CD14-positive monocyte (primary cell): ENCODE results near the gene KAZN. TPM values are rescaled to one million over a fixed set of nuclear protein-coding genes. Genes with fewer than 3 reads are reported as not detected.

Experiments used
- DNase-seq, 3 donors: peaks; one replicate each; pipeline ENCODE4 v3.0.0-alpha.2; 2011 to 2022
- H2AFZ ChIP-seq: 2 replicates; pipeline ENCODE4 v1.6.0; 2012; ENCODE audit warnings: mild to moderate bottlenecking, low read depth, low read length, inconsistent platforms; ENCODE audit not compliant: insufficient read depth, poor library complexity, severe bottlenecking
- H3K27ac ChIP-seq, 2 donors: 1 replicate in 1 of 2; 2 replicates in 1 of 2; pipeline ENCODE4 v1.5.1; 2012 to 2013; ENCODE audit warnings: low read length in 2 of 2, control low read depth in 1 of 2, inconsistent platforms in 1 of 2, low read depth in 1 of 2, mild to moderate bottlenecking in 1 of 2
- H3K27me3 ChIP-seq, 2 donors: one replicate each; pipeline versions ENCODE4 v1.6.0 to v1.6.1; 2011 to 2013; ENCODE audit warnings: low read length in 2 of 2; ENCODE audit not compliant: control insufficient read depth in 2 of 2, insufficient read depth in 2 of 2
- H3K36me3 ChIP-seq, 2 donors: replicated peaks in 1 of 2; 1 replicate in 1 of 2; 2 replicates in 1 of 2; pipeline versions ENCODE4 v1.5.1 to v1.6.1; 2012 to 2013; ENCODE audit warnings: low read length in 2 of 2, control low read depth in 1 of 2, inconsistent platforms in 1 of 2, mild to moderate bottlenecking in 1 of 2; ENCODE audit not compliant: insufficient read depth in 2 of 2, control insufficient read depth in 1 of 2
- H3K4me1 ChIP-seq, 2 donors: 1 replicate in 1 of 2; 2 replicates in 1 of 2; pipeline versions ENCODE4 v1.5.1 to v1.6.1; 2012 to 2013; ENCODE audit warnings: low read length in 2 of 2, control low read depth in 1 of 2, inconsistent platforms in 1 of 2, mild to moderate bottlenecking in 1 of 2, moderate library complexity in 1 of 2; ENCODE audit not compliant: insufficient read depth in 2 of 2, control insufficient read depth in 1 of 2
- H3K4me2 ChIP-seq: replicated peaks from 2 replicates; pipeline ENCODE3; 2012; ENCODE audit warnings: low read length, moderate library complexity, mild to moderate bottlenecking; ENCODE audit not compliant: poor library complexity, severe bottlenecking; ENCODE audit errors: extremely low read depth
- H3K4me3 ChIP-seq, 3 experiments: fragments of 200-600 bp in 1 of 3; sonication (generic) in 1 of 3; replicated peaks in 1 of 3; 1 replicate in 2 of 3; 2 replicates in 1 of 3; pipeline ENCODE4 v1.5.1; 2011 to 2013; ENCODE audit warnings: low read length in 3 of 3, mild to moderate bottlenecking in 3 of 3, control low read depth in 2 of 3, low read depth in 2 of 3, inconsistent platforms in 1 of 3, moderate library complexity in 1 of 3
- H3K79me2 ChIP-seq: 2 replicates; pipeline ENCODE4 v1.6.0; 2012; ENCODE audit warnings: mild to moderate bottlenecking, control low read depth, inconsistent platforms, low read length, moderate library complexity; ENCODE audit not compliant: insufficient read depth
- H3K9ac ChIP-seq: 2 replicates; pipeline ENCODE4 v1.6.0; 2017; ENCODE audit warnings: low read length, mild to moderate bottlenecking; ENCODE audit not compliant: insufficient read depth, poor library complexity, severe bottlenecking
- H3K9me3 ChIP-seq, 2 donors: replicated peaks in 1 of 2; 1 replicate in 1 of 2; 2 replicates in 1 of 2; pipeline versions ENCODE4 v1.5.1 to v1.6.1; 2012 to 2013; ENCODE audit warnings: low read length in 2 of 2, control low read depth in 1 of 2; ENCODE audit not compliant: control insufficient read depth in 1 of 2, insufficient read depth in 1 of 2
- H4K20me1 ChIP-seq: 2 replicates; pipeline ENCODE4 v1.6.0; 2012; ENCODE audit warnings: mild to moderate bottlenecking, low read length, control low read depth, moderate library complexity; ENCODE audit not compliant: insufficient read depth
- H3K27ac Mint-ChIP-seq, 7 donors: one replicate each; pipeline ENCODE4 v1.8.0; 2020; ENCODE audit warnings: mild to moderate bottlenecking in 7 of 7, mixed read lengths in 7 of 7, moderate library complexity in 6 of 7, inconsistent platforms in 2 of 7
- H3K27me3 Mint-ChIP-seq, 3 donors: one replicate each; pipeline ENCODE4 v1.8.0; 2021 to 2022; ENCODE audit warnings: low read depth in 3 of 3, mild to moderate bottlenecking in 3 of 3, mixed read lengths in 3 of 3, moderate library complexity in 3 of 3, inconsistent platforms in 1 of 3
- H3K36me3 Mint-ChIP-seq, 2 donors: one replicate each; pipeline ENCODE4 v1.8.0; 2020; ENCODE audit warnings: mixed read lengths in 2 of 2, inconsistent platforms in 1 of 2, mild to moderate bottlenecking in 1 of 2
- H3K4me1 Mint-ChIP-seq: one replicate; pipeline ENCODE4 v1.8.0; 2020; ENCODE audit warnings: mild to moderate bottlenecking, mixed read lengths
- H3K4me3 Mint-ChIP-seq, 2 donors: one replicate each; pipeline ENCODE4 v1.8.0; 2020; ENCODE audit warnings: mild to moderate bottlenecking in 2 of 2, mixed read lengths in 2 of 2, moderate library complexity in 1 of 2
- H3K9me3 Mint-ChIP-seq, 7 donors: one replicate each; pipeline ENCODE4 v1.8.0; 2020 to 2022; ENCODE audit warnings: mixed read lengths in 7 of 7, mild to moderate bottlenecking in 6 of 7, moderate library complexity in 6 of 7, inconsistent platforms in 2 of 7
- CTCF ChIP-seq: fragments of 200-600 bp; IDR thresholded peaks from one replicate; pipeline ENCODE4 v1.8.0; 2022; ENCODE audit warnings: antibody characterized with exemption, mild to moderate bottlenecking
- WGBS: methylation state at CpG from one replicate; pipeline ENCODE4 v1.1.5; 2013; ENCODE audit warnings: missing lambda C conversion rate; ENCODE audit not compliant: insufficient coverage; 5-methylcytosine and 5-hydroxymethylcytosine counted together
- intact Hi-C, 2 donors: fragments of 100-400 bp; cut with micrococcal nuclease; formaldehyde crosslinking; loops; one replicate each; pipeline versions ENCODE4 v1.15.0 to v1.15.1; 2023
- polyA plus RNA-seq, 3 donors: library from polyadenylated mRNA; depleted of rRNA in 1 of 3; unstranded in 2 of 3; stranded (reverse) in 1 of 3; fragments of 300-500 nt in 2 of 3; fragments of >200 nt in 1 of 3; fragmentation: Illumina TruSeq in 2 of 3; gene quantifications; 1 replicate in 2 of 3; 2 replicates in 1 of 3; pipeline ENCODE4 v1.2.3, GENCODE V29; 2012 to 2021

The KAZN gene
- polyA plus RNA-seq, 3 donors = not detected

GRCh38 chr1:14615549-14616218, 17.2 kb downstream of the KAZN start:
- no peaks in the 10 kb centered on the region for H3K36me3 ChIP-seq
- peaks cover 0 to 8% (median 1%) of the 10 kb centered on the region in 7 donors for H3K9me3 Mint-ChIP-seq
- no peak for TF ChIP-seq CTCF
- H3K27me3 Mint-ChIP-seq = peaks cover 1 to 10% (median 5%) of the 10 kb centered on the region in 3 donors
- H3K36me3 Mint-ChIP-seq = no peaks in the 10 kb centered on the region
- intact Hi-C loops = no loop called here
- no peak overlapping the region for H2AFZ ChIP-seq
- no peak overlapping the region for H3K27ac ChIP-seq
- H3K79me2 ChIP-seq = no peaks in the 10 kb centered on the region
- no peak overlapping the region for H3K27ac Mint-ChIP-seq
- no peak overlapping the region for H3K9ac ChIP-seq
- no peak overlapping the region for H3K4me3 Mint-ChIP-seq
- DNase-seq = no peak
- H3K4me2 ChIP-seq = no peak overlapping the region
- peaks cover 16% of the 10 kb centered on the region for H3K4me1 Mint-ChIP-seq
- WGBS = 93% methylated on average over 6 of the region's 12 CpGs
- no peaks in the 10 kb centered on the region for H3K4me1 ChIP-seq
- H3K27me3 ChIP-seq = no peaks in the 10 kb centered on the region
- H3K9me3 ChIP-seq = no peaks in the 10 kb centered on the region
- no peaks in the 10 kb centered on the region for H4K20me1 ChIP-seq
- no peak overlapping the region for H3K4me3 ChIP-seq

- no peaks in the 10 kb centered on the region for H3K27me3 ChIP-seq
Observed at GRCh38 chr1:14616632-14617396, 18.3 kb downstream of the KAZN start.

More at GRCh38 chr1:14616632-14617396, 18.3 kb downstream of the KAZN start:
- H3K4me1 ChIP-seq = no peaks in the 10 kb centered on the region
- no peak overlapping the region for H3K9ac ChIP-seq
- no peaks in the 10 kb centered on the region for H3K36me3 ChIP-seq
- TF ChIP-seq CTCF = no peak
- H2AFZ ChIP-seq = no peak overlapping the region
- Mint-ChIP-seq H3K4me1 (peaks cover 12% of the 10 kb centered on the region), H3K36me3 (no peaks in the 10 kb centered on the region), H3K4me3 (no peak overlapping the region), H3K27me3 (peaks cover 4 to 8% (median 7%) of the 10 kb centered on the region in 3 donors), H3K27ac (no peak overlapping the region), H3K9me3 (peaks cover 0 to 8% (median 3%) of the 10 kb centered on the region in 7 donors)
- no peak overlapping the region for H3K4me3 ChIP-seq
- no peak overlapping the region for H3K4me2 ChIP-seq
- WGBS = 65% methylated on average over 5 of the region's 11 CpGs
- no peaks in the 10 kb centered on the region for H3K9me3 ChIP-seq
- no peak overlapping the region for H3K27ac ChIP-seq
- no peaks in the 10 kb centered on the region for H3K79me2 ChIP-seq
- intact Hi-C loops = no loop called here
- H4K20me1 ChIP-seq = no peaks in the 10 kb centered on the region
- DNase-seq = no peak
